ENCODE data around the gene ZRANB3. TPM values are rescaled to one million over a fixed set of nuclear protein-coding genes. Genes with fewer than 3 reads are reported as not detected.

Gene ZRANB3
- total and polyA plus RNA-seq, 2 of the 13 experiments (the other 11 are each of a cell fraction or from before 2014, with no cell fraction given) = 5.8 to 25.2 TPM

DNA sequence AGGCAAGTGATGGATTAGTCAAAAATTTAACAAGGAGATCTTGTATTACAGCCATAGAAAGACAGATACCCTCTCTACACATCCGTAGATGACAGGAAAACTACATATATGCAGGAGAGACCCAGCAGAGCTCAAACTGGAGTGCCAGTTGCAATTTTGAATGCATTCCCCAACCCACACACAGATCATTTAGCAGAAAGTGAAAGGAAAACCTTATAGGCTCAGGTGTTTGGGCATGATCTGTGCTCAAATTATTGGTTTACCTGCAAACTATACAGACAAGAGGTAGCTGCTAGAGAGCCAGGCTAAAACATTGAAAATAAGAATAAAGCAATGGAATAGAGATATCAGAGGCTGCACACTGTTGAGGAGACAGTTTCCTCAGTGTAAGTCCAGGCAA, 427.2 kb downstream of the ZRANB3 start:
- H3K9ac ChIP-seq (ENCODE audit: insufficient read depth, low read depth, low read length) = no peak overlapping the region
- 100% methylated on average over 1 of the region's 1 CpG for WGBS (ENCODE audit: low lambda C conversion rate)
- H3K27ac ChIP-seq (ENCODE audit: extremely low read length, insufficient read depth, low read length) = no peak overlapping the region
- no peaks in the 10 kb centered on the region for H3K79me2 ChIP-seq (ENCODE audit: insufficient read depth, low read length)
- no peak for FAIRE-seq
- H3K9me3 ChIP-seq (ENCODE audit: low read length) = 0 out of 2 replicates have a peak, but pooled peaks cover 3% of the 10 kb centered on the region
- no peak overlapping the region for H3K4me3 ChIP-seq (replicated peaks in 1 of 3; ENCODE audit: insufficient read depth in 1 of 3, low read depth in 2 of 3, low read length in 3 of 3)
- H3K27me3 ChIP-seq (ENCODE audit: control insufficient read depth in 1 of 2, insufficient read depth in 2 of 2, low read length in 2 of 2) = no peaks in the 10 kb centered on the region
- H2AFZ ChIP-seq (ENCODE audit: low read length) = no peak overlapping the region
- no peak for TF ChIP-seq NFKB2 (CRISPR knock-in tag; IDR thresholded peaks at IDR 0.05; ENCODE audit: borderline replicate concordance)
- TF ChIP-seq FOXP1 (IDR thresholded peaks at IDR 0.05) = no peak
- TF ChIP-seq FOXP1 (CRISPR knock-in tag; IDR thresholded peaks at IDR 0.05) = no peak
- TF ChIP-seq, protein P1, sequence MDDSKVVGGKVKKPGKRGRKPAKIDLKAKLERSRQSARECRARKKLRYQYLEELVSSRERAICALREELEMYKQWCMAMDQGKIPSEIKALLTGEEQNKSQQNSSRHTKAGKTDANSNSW (CRISPR knock-in tag; IDR thresholded peaks at IDR 0.05; ENCODE audit: borderline replicate concordance) = no peak
- TF ChIP-seq, protein P2, sequence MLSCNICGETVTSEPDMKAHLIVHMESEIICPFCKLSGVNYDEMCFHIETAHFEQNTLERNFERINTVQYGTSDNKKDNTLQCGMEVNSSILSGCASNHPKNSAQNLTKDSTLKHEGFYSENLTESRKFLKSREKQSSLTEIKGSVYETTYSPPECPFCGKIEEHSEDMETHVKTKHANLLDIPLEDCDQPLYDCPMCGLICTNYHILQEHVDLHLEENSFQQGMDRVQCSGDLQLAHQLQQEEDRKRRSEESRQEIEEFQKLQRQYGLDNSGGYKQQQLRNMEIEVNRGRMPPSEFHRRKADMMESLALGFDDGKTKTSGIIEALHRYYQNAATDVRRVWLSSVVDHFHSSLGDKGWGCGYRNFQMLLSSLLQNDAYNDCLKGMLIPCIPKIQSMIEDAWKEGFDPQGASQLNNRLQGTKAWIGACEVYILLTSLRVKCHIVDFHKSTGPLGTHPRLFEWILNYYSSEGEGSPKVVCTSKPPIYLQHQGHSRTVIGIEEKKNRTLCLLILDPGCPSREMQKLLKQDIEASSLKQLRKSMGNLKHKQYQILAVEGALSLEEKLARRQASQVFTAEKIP (CRISPR knock-in tag; IDR thresholded peaks at IDR 0.05; ENCODE audit: borderline replicate concordance) = no peak
- TF ChIP-seq, protein P3, sequence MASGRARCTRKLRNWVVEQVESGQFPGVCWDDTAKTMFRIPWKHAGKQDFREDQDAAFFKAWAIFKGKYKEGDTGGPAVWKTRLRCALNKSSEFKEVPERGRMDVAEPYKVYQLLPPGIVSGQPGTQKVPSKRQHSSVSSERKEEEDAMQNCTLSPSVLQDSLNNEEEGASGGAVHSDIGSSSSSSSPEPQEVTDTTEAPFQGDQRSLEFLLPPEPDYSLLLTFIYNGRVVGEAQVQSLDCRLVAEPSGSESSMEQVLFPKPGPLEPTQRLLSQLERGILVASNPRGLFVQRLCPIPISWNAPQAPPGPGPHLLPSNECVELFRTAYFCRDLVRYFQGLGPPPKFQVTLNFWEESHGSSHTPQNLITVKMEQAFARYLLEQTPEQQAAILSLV (CRISPR knock-in tag; IDR thresholded peaks at IDR 0.05; ENCODE audit: borderline replicate concordance) = no peak
- no peak for TF ChIP-seq NFIC (IDR thresholded peaks at IDR 0.05; ENCODE audit: low read length)
- no peak for TF ChIP-seq ZBTB3 (CRISPR knock-in tag; IDR thresholded peaks at IDR 0.05; ENCODE audit: borderline replicate concordance, low read depth)
- no peak for TF ChIP-seq MLLT10 (CRISPR knock-in tag; IDR thresholded peaks at IDR 0.05)
- TF ChIP-seq IKZF1 (IDR thresholded peaks at IDR 0.05) = no peak
- TF ChIP-seq SOX5 (CRISPR knock-in tag; IDR thresholded peaks at IDR 0.05; ENCODE audit: borderline replicate concordance) = no peak
- no peak for TF ChIP-seq ZNF777 (CRISPR knock-in tag; IDR thresholded peaks at IDR 0.05)
- TF ChIP-seq, protein P4, sequence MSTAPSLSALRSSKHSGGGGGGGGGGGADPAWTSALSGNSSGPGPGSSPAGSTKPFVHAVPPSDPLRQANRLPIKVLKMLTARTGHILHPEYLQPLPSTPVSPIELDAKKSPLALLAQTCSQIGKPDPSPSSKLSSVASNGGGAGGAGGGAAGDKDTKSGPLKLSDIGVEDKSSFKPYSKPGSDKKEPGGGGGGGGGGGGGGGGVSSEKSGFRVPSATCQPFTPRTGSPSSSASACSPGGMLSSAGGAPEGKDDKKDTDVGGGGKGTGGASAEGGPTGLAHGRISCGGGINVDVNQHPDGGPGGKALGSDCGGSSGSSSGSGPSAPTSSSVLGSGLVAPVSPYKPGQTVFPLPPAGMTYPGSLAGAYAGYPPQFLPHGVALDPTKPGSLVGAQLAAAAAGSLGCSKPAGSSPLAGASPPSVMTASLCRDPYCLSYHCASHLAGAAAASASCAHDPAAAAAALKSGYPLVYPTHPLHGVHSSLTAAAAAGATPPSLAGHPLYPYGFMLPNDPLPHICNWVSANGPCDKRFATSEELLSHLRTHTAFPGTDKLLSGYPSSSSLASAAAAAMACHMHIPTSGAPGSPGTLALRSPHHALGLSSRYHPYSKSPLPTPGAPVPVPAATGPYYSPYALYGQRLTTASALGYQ (CRISPR knock-in tag; IDR thresholded peaks at IDR 0.05) = no peak
- no TSS peak for BruUV-seq (replicated peaks)
- ATAC-seq = no peak
- H3K4me1 ChIP-seq (ENCODE audit: insufficient read depth, low read length) = no peaks in the 10 kb centered on the region
- DNase-seq (ENCODE audit: low spot score) = no peak
- no peaks in the 10 kb centered on the region for H4K20me1 ChIP-seq (ENCODE audit: insufficient read depth, low read length)
- ChIA-PET POLR2A (no interaction called here), CTCF (ENCODE audit: low intra/inter-chr PET ratio, low total read pairs) (no interaction called here)
- H3K36me3 ChIP-seq (replicated peaks in 1 of 2; ENCODE audit: control insufficient read depth in 1 of 2, insufficient read depth in 2 of 2, low read length in 2 of 2) = peaks cover 0 to 10% of the 10 kb centered on the region in 2 experiments; a peak in 3 of 5 replicates
- intact Hi-C loops (cut with micrococcal nuclease; ENCODE audit: unreplicated experiment) (no loop called here), in situ Hi-C loops (cut with HindIII; ENCODE audit: extremely low pct_ligation_motif_present, low pct_unique_long_range_greater_than_20kb) (no loop called here)
- H3K4me2 ChIP-seq (ENCODE audit: low read depth, low read length) = no peak overlapping the region

Data from HepG2 (cell line).